Glomerular endothelial cell (primary cell): ENCODE data around the gene GSS. TPM values are rescaled to one million over a fixed set of nuclear protein-coding genes. Genes with fewer than 3 reads are reported as not detected.
"Not testable (repeated sequence)": the region's sequence is repeated elsewhere in the genome, so short reads cannot be mapped to it uniquely, and the experiment has no call there.

ENCODE experiments used
- DNase-seq: peaks from one replicate; pipeline ENCODE4 v3.0.0-alpha.2; 2011; ENCODE audit warnings: low read depth, low spot score; ENCODE audit errors: extremely low read depth
- total RNA-seq: library from RNA; depleted of rRNA; stranded (reverse); fragments of >200 nt; gene quantifications from 2 replicates; pipeline ENCODE4 v1.2.3, GENCODE V29; 2015

Gene GSS
- total RNA-seq, 1 donor from 2014 or later, result 58.6 TPM

- DNase-seq, result no peak
Measured at GRCh38 chr20:34915749-34916455, 39.7 kb downstream of the GSS start.

GRCh38 chr20:34915131-34915530 lies 40.5 kb downstream of the GSS start:
- DNase-seq, result no peak

GRCh38 chr20:34907616-34908469 lies 47.8 kb downstream of the GSS start:
- peak; percentile 82 for DNase-seq

GRCh38 chr20:34904202-34904621 lies 51.4 kb downstream of the GSS start:
- no peak for DNase-seq

- not testable (repeated sequence) for DNase-seq
Measured at GRCh38 chr20:34898731-34899130, 56.9 kb downstream of the GSS start.

GRCh38 chr20:34898129-34898528 lies 57.5 kb downstream of the GSS start:
- DNase-seq, result not testable (repeated sequence)

- no peak for DNase-seq
Measured at GRCh38 chr20:34896086-34896621, 59.5 kb downstream of the GSS start.

- no peak for DNase-seq
Measured at GRCh38 chr20:34895465-34895864, 60.1 kb downstream of the GSS start.

GRCh38 chr20:34894723-34895122 lies 60.9 kb downstream of the GSS start:
- no peak for DNase-seq

- DNase-seq, result no peak
Measured at GRCh38 chr20:34892671-34893070, 62.9 kb downstream of the GSS start.

GRCh38 chr20:34891166-34892062 lies 64.2 kb downstream of the GSS start:
- DNase-seq, result no peak

GRCh38 chr20:34888468-34888867 lies 67.1 kb downstream of the GSS start:
- DNase-seq, result no peak

GRCh38 chr20:34887023-34887422 lies 68.6 kb downstream of the GSS start:
- DNase-seq, result no peak

- no peak for DNase-seq
Measured at GRCh38 chr20:34886122-34886521, 69.5 kb downstream of the GSS start.

GRCh38 chr20:34884260-34884659 lies 71.3 kb downstream of the GSS start:
- no peak for DNase-seq

GRCh38 chr20:34883809-34884208 lies 71.8 kb downstream of the GSS start:
- DNase-seq, result no peak

GRCh38 chr20:34883087-34883688 lies 72.4 kb downstream of the GSS start:
- no peak for DNase-seq

- DNase-seq, result no peak
Measured at GRCh38 chr20:34881689-34882088, 73.9 kb downstream of the GSS start.

GRCh38 chr20:34880971-34881370 lies 74.6 kb downstream of the GSS start:
- not testable (repeated sequence) for DNase-seq

- DNase-seq, result no peak
Measured at GRCh38 chr20:34880215-34880850, 75.3 kb downstream of the GSS start.
